Activated naive CD4-positive, alpha-beta T cell treated with Interleukin-2 at 50 U/mL for 16 hours (primary cell): ENCODE measurements around the gene DAB2IP.
"Not testable (repeated sequence)": the region's sequence is repeated elsewhere in the genome, so short reads cannot be mapped to it uniquely, and the experiment has no call there.

Experiments used
- DNase-seq: peaks from one replicate; pipeline ENCODE4 v3.0.0-alpha.2; 2020

DAB2IP gene

GRCh38 chr9:121627427-121627826 lies 24.0 kb upstream of the DAB2IP start:
- DNase-seq = no peak

DNA sequence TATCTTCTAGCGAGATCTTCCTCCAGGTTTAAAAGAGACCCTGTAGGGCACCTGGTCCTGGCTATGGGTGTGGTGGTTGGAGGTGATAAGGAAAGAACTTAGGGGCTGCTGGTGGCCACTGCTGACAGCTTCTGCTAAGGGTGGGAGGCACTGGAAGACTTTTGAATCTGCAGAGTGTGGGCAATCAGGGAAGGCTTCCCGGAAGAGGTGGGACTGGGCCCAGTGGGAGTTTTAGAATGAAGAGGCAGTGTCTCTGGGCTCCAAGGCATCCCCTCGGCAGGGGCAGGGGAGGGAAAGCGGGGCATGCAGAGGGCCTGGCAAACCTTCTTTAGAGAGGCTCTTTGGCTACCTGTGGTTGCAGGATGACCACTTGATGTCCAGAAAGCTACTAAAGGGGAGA lies 23.0 kb upstream of the DAB2IP start:
- DNase-seq = no peak

- no peak for DNase-seq
These were observed 20.3 kb upstream of the DAB2IP start for GRCh38 chr9:121631115-121631514.

- no peak for DNase-seq
These were observed 19.4 kb upstream of the DAB2IP start for GRCh38 chr9:121631978-121632418.

DNA sequence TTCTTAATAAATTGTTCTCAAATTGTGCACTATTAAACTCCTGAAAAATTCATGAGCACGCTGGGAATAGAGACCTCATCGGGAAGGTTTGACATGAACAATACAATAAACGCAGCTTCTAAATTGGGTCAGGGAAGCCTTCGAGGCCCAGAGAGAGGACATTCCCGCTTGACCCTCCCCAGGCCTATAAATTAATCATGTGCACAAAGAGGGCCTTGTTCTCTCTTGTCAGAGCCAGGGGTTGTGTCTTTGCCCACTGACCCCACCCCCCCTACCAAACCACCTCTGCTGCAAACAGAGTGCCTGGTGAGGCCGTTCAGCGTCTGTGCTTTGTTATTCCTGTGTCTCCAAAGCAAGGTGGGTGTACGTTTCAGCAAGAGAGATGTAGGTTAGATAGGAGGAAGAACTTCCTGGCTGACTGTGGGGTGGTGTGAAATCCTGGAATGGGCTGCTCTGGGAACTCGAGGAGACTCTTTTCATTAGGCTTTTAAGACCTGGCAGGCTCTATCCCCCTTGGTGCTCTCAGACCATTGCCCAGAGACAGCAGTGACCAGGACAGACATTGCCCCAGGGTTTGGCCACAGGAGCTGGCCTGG lies 18.2 kb upstream of the DAB2IP start:
- DNase-seq = no peak

DNA sequence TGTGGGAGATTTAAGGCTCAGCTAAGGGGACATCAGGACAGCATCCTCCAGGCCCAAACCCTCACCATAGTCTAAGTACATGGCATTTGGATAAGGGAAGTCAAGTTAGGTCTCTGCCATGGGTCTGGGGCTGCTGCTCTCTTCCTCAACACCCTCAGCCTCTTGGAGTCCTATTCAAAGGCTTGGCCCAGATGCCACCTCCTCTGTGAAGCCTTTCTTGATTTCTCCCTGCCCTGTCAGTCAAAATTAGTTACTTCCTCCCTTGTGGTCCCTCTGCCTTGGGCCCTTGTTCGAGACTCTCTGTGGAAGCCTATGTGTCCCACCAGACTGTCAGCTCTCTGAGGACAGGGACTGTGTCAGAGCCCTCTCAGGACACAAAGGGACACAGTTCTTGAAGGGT lies 17.7 kb upstream of the DAB2IP start:
- DNase-seq = no peak

DNA sequence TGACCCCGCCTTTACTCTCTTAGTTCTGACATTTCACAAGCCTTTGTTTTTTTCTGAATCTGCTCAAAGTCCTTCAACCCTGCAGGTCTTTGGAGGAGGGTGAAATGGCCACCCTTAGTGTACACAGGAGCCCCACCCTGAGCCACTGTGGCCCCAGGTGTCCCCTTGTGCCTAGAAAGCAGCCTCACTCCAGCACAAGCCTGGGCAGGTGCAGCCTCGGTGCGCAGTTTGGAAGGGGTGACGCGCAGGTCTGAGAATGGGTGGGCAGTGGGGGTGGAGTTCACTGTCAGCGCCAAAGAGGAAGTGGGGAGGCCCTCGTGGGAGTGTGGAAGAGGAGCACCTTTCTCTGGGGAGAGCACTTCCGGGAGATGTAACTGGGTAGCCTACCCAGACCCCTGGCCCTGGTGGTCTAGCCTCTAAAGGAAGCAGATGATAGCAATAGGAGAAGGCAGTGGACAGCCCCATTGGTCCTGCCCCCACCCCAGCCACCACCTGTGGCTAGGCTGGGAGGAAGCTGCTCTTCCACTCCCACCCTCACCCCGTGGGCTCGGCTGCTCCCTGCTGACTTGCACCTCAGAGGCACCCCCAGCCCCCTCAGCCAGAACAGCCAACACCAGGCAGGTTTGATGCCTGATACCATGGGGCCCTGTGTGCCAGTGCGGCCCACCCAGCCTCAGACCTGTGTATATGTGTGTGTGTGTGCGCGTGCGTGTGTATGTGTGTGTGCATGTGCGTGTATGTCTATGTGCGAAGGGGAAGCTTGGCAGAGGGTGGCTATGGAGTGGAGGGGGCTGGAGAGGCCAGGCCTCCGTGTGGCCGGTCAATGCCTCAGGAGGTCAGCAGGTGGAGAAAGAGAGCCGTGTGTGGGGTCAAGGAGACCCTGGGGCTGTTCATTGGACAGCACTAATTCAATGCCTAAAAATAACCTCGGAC lies 16.8 kb upstream of the DAB2IP start:
- no peak for DNase-seq

DNA sequence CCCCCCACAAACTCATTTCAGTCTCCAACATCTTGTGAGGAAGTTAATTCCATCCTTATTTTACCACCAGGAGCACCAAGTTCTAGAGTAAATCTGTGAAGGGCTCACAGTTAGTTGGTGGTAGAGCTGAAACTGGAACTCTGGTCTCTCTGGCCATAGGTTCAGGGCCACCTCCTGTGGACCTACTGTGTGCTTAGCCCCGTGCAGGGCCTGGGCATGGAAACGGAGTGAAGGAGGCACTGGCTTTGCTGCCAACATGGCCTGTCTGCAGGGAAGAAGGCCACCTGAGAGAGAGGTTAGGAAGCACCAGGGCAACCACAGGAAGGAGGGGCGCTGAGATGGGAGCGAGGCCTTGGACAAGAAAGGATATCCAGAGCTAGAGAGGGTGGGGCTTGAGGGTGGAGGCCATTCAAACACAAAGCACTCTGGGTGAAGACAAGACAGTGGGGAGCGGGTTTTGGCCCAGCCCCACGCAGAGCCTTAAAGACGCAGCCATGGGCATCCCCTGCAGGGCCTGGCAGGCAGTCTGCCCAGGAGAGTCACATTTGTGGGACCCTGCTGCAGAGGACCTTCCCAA lies 16.0 kb upstream of the DAB2IP start:
- no peak for DNase-seq

GRCh38 chr9:121636341-121636865 lies 15.0 kb upstream of the DAB2IP start:
- no peak for DNase-seq

- no peak for DNase-seq
These were observed 14.3 kb upstream of the DAB2IP start for GRCh38 chr9:121636978-121637712.

GRCh38 chr9:121637713-121638220 lies 13.7 kb upstream of the DAB2IP start:
- no peak for DNase-seq

- no peak for DNase-seq
These were observed 13.0 kb upstream of the DAB2IP start for GRCh38 chr9:121638399-121638798.

GRCh38 chr9:121638901-121639592 lies 12.4 kb upstream of the DAB2IP start:
- DNase-seq = no peak

- DNase-seq = no peak
These were observed 11.8 kb upstream of the DAB2IP start for GRCh38 chr9:121639619-121640018.

- DNase-seq = peak; percentile 8
These were observed 11.4 kb upstream of the DAB2IP start for GRCh38 chr9:121640076-121640475.

GRCh38 chr9:121640491-121641223 lies 10.8 kb upstream of the DAB2IP start:
- DNase-seq = no peak

DNA sequence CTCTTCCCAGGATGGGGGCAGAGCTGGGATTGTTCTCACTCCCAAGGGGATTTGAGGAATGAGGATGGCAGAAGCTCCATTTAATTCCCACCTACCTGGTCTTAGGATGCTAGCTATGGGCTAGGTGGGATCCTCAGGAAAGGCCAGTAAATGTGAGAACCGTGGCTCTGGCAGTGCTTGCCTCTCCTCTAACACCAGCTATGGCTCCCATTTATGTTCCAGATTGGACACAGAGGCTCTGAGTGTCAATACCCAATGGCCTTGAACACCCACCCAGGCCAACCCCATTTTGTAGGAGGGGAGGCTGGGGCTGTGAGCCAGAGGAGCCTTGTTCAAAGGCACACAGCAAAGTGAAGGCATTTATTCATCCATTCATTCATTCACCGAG lies 10.2 kb upstream of the DAB2IP start:
- no peak for DNase-seq

DNA sequence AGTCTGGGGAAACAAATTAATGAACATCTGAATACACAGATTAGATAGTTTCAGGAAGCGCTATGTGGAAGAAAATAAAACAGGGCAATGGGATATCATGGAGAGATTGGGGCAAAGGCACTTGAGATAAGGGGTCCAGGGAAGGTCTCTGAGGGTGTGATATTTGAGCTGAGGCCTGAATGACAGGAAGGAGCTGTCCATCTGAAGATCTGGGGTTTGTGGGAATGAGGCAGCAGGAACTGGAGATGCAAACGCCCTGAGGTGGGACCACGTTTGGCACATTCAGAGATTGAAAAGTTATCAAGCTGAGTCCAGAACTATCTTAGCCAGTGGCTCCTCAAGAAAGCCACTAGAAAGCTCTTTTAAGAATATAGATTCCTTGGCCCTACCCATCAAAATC lies 8.7 kb upstream of the DAB2IP start:
- DNase-seq = no peak

DNA sequence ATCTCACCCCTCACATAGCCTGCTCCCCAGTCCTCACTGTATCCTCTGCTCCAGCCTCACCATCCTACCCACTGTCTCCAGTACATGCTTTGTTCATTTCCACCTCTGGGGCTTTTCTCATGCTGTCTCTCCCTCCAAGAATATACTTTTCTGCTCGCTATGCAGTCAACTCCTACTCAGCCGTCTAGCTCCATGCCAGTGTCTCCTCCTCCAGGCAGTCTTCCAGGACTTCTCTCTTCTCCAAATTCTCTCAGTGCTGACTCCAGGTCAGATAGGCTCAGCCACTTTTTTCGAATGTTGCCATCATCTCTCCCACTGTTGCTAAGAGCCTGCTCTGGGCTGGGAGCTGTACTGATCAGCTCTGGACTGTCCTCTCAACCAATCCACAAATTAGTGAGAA lies 8.0 kb upstream of the DAB2IP start:
- DNase-seq = no peak

- not testable (repeated sequence) for DNase-seq
These were observed 7.4 kb upstream of the DAB2IP start for GRCh38 chr9:121644040-121644439.

DNA sequence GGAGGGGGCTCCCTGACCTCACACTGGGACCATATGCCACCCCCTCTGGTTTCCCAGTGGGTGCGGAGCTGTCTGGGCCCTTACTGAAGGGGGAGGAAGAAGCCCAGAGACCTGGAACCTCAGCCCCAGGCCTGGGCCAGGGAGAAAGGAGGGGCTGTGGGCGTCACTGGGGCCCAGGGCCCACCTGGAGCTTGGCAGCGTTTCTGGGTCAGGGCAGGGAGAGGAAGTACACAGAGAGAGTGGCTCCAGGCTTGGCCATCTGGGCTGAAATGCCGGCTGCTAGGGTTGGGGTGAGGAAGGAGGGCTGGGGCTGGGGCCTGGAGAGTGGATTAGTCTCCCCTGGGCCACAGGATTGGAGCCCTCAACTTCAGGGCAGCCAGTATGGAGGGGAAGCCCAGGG lies 6.4 kb upstream of the DAB2IP start:
- DNase-seq = no peak
